SKM-1 (cell line): Measurements from ENCODE around the gene THAP5.
"Not testable (repeated sequence)": the region's sequence is repeated elsewhere in the genome, so short reads cannot be mapped to it uniquely, and the experiment has no call there.

Experiments used
- DNase-seq: peaks from one replicate; lab custom pipeline; 2025; ENCODE audit not compliant: unreplicated experiment; lab: John Stamatoyannopoulos, UW

THAP5 gene

GRCh38 chr7:108585843-108586242 lies 16.3 kb upstream of the THAP5 start:
- no peak for DNase-seq

GRCh38 chr7:108584211-108584610 lies 14.7 kb upstream of the THAP5 start:
- DNase-seq, result no peak

GRCh38 chr7:108581655-108582491 lies 12.4 kb upstream of the THAP5 start:
- DNase-seq, result no peak

- DNase-seq, result no peak
Observed at GRCh38 chr7:108580298-108580697, 10.8 kb upstream of the THAP5 start.

GRCh38 chr7:108578937-108579336 lies 9.4 kb upstream of the THAP5 start:
- no peak for DNase-seq

GRCh38 chr7:108576116-108576515 lies 6.6 kb upstream of the THAP5 start:
- DNase-seq, result no peak

GRCh38 chr7:108575156-108575555 lies 5.7 kb upstream of the THAP5 start:
- DNase-seq, result no peak

- DNase-seq, result no peak
Observed at GRCh38 chr7:108572480-108572879, 3.0 kb upstream of the THAP5 start.

GRCh38 chr7:108570146-108570755 lies 745 bp upstream of the THAP5 start:
- no peak for DNase-seq

GRCh38 chr7:108568801-108569380 lies 615 bp downstream of the THAP5 start:
- no peak for DNase-seq

- DNase-seq, result no peak
Observed at GRCh38 chr7:108565987-108566386, 3.5 kb downstream of the THAP5 start.

GRCh38 chr7:108561047-108561619 lies 8.4 kb downstream of the THAP5 start:
- DNase-seq, result no peak

- DNase-seq, result no peak
Observed at GRCh38 chr7:108559253-108559652, 10.3 kb downstream of the THAP5 start.

GRCh38 chr7:108557617-108558016 lies 11.9 kb downstream of the THAP5 start:
- no peak for DNase-seq

GRCh38 chr7:108557191-108557590 lies 12.3 kb downstream of the THAP5 start:
- no peak for DNase-seq

- DNase-seq, result not testable (repeated sequence)
Observed at GRCh38 chr7:108556665-108557064, 12.8 kb downstream of the THAP5 start.

- DNase-seq, result not testable (repeated sequence)
Observed at GRCh38 chr7:108548141-108548896, 21.2 kb downstream of the THAP5 start.

- no peak for DNase-seq
Observed at GRCh38 chr7:108541478-108541877, 28.0 kb downstream of the THAP5 start.

GRCh38 chr7:108538685-108539084 lies 30.8 kb downstream of the THAP5 start:
- DNase-seq, result not testable (repeated sequence)

GRCh38 chr7:108538236-108538635 lies 31.3 kb downstream of the THAP5 start:
- not testable (repeated sequence) for DNase-seq

GRCh38 chr7:108537229-108537628 lies 32.3 kb downstream of the THAP5 start:
- DNase-seq, result no peak
